A549 (cell line): Measurements from ENCODE around the gene APOL3.

Experiments
- ELK1 ChIP-seq: fragments of 150-350 bp; IDR thresholded peaks from 2 replicates; pipeline ENCODE4 v1.6.1; 2014; ENCODE audit warnings: low read depth, mild to moderate bottlenecking, low read length
- POLR2A ChIP-seq: IDR thresholded peaks from 2 replicates; pipeline ENCODE4 v1.6.1; 2012; ENCODE audit warnings: mild to moderate bottlenecking, low read length
- RAD21 ChIP-seq, 2 experiments: fragments of >200 bp in 1 of 2; sonication (Bioruptor Twin) in 1 of 2; formaldehyde crosslinking in 1 of 2; IDR thresholded peaks in 1 of 2; conservative IDR thresholded peaks in 1 of 2; 2 replicates in 1 of 2; 3 replicates in 1 of 2; pipeline ENCODE4 v1.6.1; 2012 to 2018; ENCODE audit warnings: inconsistent platforms in 1 of 2
- USF2 ChIP-seq: fragments of 450-650 bp; IDR thresholded peaks from 2 replicates; pipeline ENCODE4 v1.6.1; 2014; ENCODE audit warnings: antibody characterized with exemption
- ZC3H11A ChIP-seq: fragments of 450-650 bp; IDR thresholded peaks from 2 replicates; pipeline ENCODE4 v1.6.1; 2014; ENCODE audit warnings: antibody characterized with exemption, mild to moderate bottlenecking
- TF ChIP-seq, protein P1 (sequence below): fragments of >200 bp; sonication (Bioruptor Twin); formaldehyde crosslinking; IDR thresholded peaks from 3 replicates; pipeline ENCODE4 v1.5.1; 2016

- TF ChIP-seq ZC3H11A = no peak
- TF ChIP-seq, protein P1, sequence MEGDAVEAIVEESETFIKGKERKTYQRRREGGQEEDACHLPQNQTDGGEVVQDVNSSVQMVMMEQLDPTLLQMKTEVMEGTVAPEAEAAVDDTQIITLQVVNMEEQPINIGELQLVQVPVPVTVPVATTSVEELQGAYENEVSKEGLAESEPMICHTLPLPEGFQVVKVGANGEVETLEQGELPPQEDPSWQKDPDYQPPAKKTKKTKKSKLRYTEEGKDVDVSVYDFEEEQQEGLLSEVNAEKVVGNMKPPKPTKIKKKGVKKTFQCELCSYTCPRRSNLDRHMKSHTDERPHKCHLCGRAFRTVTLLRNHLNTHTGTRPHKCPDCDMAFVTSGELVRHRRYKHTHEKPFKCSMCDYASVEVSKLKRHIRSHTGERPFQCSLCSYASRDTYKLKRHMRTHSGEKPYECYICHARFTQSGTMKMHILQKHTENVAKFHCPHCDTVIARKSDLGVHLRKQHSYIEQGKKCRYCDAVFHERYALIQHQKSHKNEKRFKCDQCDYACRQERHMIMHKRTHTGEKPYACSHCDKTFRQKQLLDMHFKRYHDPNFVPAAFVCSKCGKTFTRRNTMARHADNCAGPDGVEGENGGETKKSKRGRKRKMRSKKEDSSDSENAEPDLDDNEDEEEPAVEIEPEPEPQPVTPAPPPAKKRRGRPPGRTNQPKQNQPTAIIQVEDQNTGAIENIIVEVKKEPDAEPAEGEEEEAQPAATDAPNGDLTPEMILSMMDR = no peak
- TF ChIP-seq USF2 = no peak
- no peak for TF ChIP-seq RAD21 (conservative IDR thresholded peaks at IDR 0.05 in 1 of 2, IDR thresholded peaks at IDR 0.05 in 1 of 2)
- TF ChIP-seq ELK1 = no peak
- no peak for TF ChIP-seq POLR2A
These were observed 56.1 kb downstream of the APOL3 start for GRCh38 chr22:36104435-36104834.
